Loucy (cell line): ENCODE measurements around the gene EPB41L2.

ENCODE experiments used
- H2AFZ ChIP-seq: fragments of 200-600 bp; sonication (generic); 2 replicates; pipeline ENCODE4 v1.6.0; 2016; ENCODE audit warnings: antibody characterized with exemption, mild to moderate bottlenecking, low read length, moderate library complexity
- H3F3A ChIP-seq: fragments of 200-600 bp; 2 replicates; pipeline ENCODE4 v1.6.0; 2016; ENCODE audit warnings: antibody characterized with exemption, low read depth, mild to moderate bottlenecking
- H3K27me3 ChIP-seq: fragments of 200-600 bp; sonication (generic); 2 replicates; pipeline ENCODE4 v1.6.1; 2014; ENCODE audit warnings: low read length, mild to moderate bottlenecking; ENCODE audit not compliant: insufficient read depth, poor library complexity, severe bottlenecking
- H3K36me3 ChIP-seq: fragments of 200-600 bp; sonication (generic); 2 replicates; pipeline ENCODE4 v1.6.1; 2016; ENCODE audit warnings: low read length; ENCODE audit not compliant: insufficient read depth
- H3K4me1 ChIP-seq: fragments of 200-600 bp; sonication (generic); 2 replicates; pipeline ENCODE4 v1.5.1; 2014; ENCODE audit warnings: low read length, mild to moderate bottlenecking; ENCODE audit not compliant: insufficient read depth, poor library complexity, severe bottlenecking
- H3K4me2 ChIP-seq: fragments of 200-600 bp; sonication (generic); 2 replicates; pipeline ENCODE4 v1.6.0; 2014; ENCODE audit warnings: antibody characterized with exemption, low read length, low read depth, mild to moderate bottlenecking; ENCODE audit not compliant: poor library complexity, severe bottlenecking
- H3K4me3 ChIP-seq: fragments of 200-600 bp; sonication (generic); 2 replicates; pipeline ENCODE4 v1.5.1; 2014; ENCODE audit warnings: low read length, mild to moderate bottlenecking, mixed read lengths; ENCODE audit not compliant: poor library complexity, severe bottlenecking
- H3K79me2 ChIP-seq: fragments of 200-600 bp; sonication (generic); 2 replicates; pipeline ENCODE4 v1.6.1; 2014; ENCODE audit warnings: low read length; ENCODE audit not compliant: insufficient read depth
- H3K9ac ChIP-seq: fragments of 200-600 bp; sonication (generic); 2 replicates; pipeline ENCODE4 v1.6.0; 2014; ENCODE audit warnings: mild to moderate bottlenecking, low read depth, low read length, moderate library complexity; ENCODE audit not compliant: poor library complexity, severe bottlenecking
- H3K9me2 ChIP-seq: fragments of 200-600 bp; sonication (generic); replicated peaks from 2 replicates; pipeline ENCODE4 v1.6.1; 2016; ENCODE audit warnings: low read depth, low read length, mixed read lengths
- H3K9me3 ChIP-seq: fragments of 200-600 bp; sonication (generic); 2 replicates; pipeline ENCODE4 v1.6.1; 2014; ENCODE audit warnings: mild to moderate bottlenecking, antibody characterized with exemption, low read length, low read depth; ENCODE audit not compliant: insufficient read depth
- H4K20me1 ChIP-seq: fragments of 200-600 bp; sonication (generic); 2 replicates; pipeline ENCODE4 v1.6.0; 2014; ENCODE audit warnings: antibody characterized with exemption, low read length, mild to moderate bottlenecking; ENCODE audit not compliant: insufficient read depth, poor library complexity, severe bottlenecking
- CTCF ChIP-seq: fragments of 200-600 bp; sonication (generic); conservative IDR thresholded peaks from 2 replicates; pipeline ENCODE4 v1.5.1; 2014; ENCODE audit warnings: mild to moderate bottlenecking, antibody characterized with exemption, low read length
- EZH2phosphoT487 ChIP-seq: fragments of 200-600 bp; IDR thresholded peaks from 2 replicates; pipeline ENCODE4 v1.6.1; 2018; ENCODE audit warnings: antibody characterized with exemption, mild to moderate bottlenecking, moderate library complexity, borderline replicate concordance

The EPB41L2 gene

DNA sequence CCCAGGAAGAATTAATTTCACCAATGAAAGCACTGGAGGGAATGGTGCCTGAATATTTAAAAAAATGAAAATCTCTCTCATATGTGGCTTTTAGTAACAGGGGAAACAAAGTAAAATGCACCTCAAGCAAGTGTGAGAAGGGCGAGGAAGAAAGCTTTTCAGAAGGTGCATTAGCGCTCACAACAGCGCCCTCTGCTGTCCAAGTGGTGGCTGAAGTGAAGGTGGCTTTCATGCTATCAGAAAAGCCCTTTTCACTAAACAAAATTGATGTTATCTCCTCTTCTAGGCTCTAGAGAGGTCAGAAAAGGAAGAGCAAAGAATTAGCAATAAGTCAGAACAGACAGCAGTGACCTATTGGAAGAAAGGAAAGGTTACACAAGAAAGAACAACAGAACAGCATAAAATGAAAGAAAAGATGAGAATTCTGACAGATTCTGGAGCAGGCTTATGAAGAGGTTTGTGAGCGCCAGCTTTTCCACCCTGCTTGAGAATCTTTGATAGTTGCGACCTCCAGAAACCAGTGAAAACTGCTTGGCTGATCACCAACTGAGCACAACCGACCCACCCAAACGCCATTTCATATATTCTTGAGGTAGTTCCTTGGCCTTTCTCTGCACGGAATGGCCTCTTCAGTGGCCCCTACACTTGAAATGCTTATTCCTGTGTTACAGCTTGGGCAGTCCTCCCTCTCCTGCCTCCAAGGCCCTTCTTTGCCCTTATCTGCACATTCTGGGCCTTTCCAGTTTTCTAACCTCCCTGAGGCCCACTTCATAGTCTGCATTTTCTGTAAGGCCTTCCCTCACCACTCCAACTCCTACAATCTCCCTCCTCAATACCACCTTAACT, 190.6 kb downstream of the EPB41L2 start:
- no peak overlapping the region for H3K4me2 ChIP-seq
- no peak overlapping the region for H3K9ac ChIP-seq
- H3K9me3 ChIP-seq, result no peaks in the 10 kb centered on the region
- no peak overlapping the region for H2AFZ ChIP-seq
- H3K27me3 ChIP-seq, result no peaks in the 10 kb centered on the region
- no peaks in the 10 kb centered on the region for H4K20me1 ChIP-seq
- TF ChIP-seq EZH2phosphoT487 (no peak), CTCF (peak; percentile 99)
- H3K4me3 ChIP-seq, result no peak overlapping the region
- H3K36me3 ChIP-seq, result peaks cover 14% of the 10 kb centered on the region; the same call in 1 of the 2 replicates
- H3K4me1 ChIP-seq, result no peaks in the 10 kb centered on the region
- H3K9me2 ChIP-seq, result no peaks in the 10 kb centered on the region
- H3K79me2 ChIP-seq, result no peaks in the 10 kb centered on the region
- no peaks in the 10 kb centered on the region for H3F3A ChIP-seq

DNA sequence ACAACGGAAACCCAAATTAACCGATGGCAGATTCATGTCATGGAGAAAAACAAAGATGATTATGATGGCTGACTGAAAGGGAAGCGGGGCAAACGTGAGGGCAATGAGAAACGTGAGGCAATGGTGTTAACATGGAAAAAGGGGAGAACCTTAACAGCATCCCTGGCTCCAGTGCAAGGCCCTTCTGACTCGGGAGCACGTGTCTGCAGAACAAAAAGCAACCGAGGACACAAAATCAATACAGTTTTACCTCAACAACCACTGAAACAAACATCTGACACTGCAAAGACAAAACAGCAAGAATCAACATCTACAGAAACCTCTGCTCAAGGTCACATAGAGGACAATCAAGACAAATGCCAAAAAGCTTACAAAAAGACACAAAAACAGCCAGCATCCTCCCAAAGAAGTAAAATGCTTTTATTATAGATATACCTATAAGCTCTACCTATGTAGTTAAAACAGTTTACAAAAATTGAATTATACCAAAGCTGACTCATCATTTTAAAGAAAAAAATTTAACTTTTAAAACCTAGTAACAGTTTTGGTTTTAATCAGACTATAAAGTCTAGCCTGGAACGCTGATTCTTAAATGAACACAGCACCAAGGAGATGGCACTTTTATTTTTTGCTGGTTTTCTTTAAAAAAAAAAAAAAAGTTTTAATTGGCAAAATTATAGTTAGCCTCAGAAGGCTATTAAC, 192.7 kb downstream of the EPB41L2 start:
- H3K4me2 ChIP-seq, result no peak overlapping the region
- no peaks in the 10 kb centered on the region for H3K9me2 ChIP-seq
- H3K79me2 ChIP-seq, result no peaks in the 10 kb centered on the region
- H3K9ac ChIP-seq, result no peak overlapping the region
- H4K20me1 ChIP-seq, result no peaks in the 10 kb centered on the region
- TF ChIP-seq CTCF (no peak), EZH2phosphoT487 (no peak)
- no peak overlapping the region for H2AFZ ChIP-seq
- H3F3A ChIP-seq, result no peaks in the 10 kb centered on the region
- H3K9me3 ChIP-seq, result no peaks in the 10 kb centered on the region
- no peaks in the 10 kb centered on the region for H3K27me3 ChIP-seq
- H3K4me3 ChIP-seq, result no peak overlapping the region
- no peaks in the 10 kb centered on the region for H3K4me1 ChIP-seq
- peaks cover 22% of the 10 kb centered on the region; the same call in 1 of the 2 replicates for H3K36me3 ChIP-seq

GRCh38 chr6:130869681-130870080, 193.4 kb downstream of the EPB41L2 start:
- no peaks in the 10 kb centered on the region for H4K20me1 ChIP-seq
- H3K36me3 ChIP-seq, result peaks cover 27% of the 10 kb centered on the region; the same call in 1 of the 2 replicates
- no peak overlapping the region for H3K4me2 ChIP-seq
- no peaks in the 10 kb centered on the region for H3F3A ChIP-seq
- H3K9me2 ChIP-seq, result no peaks in the 10 kb centered on the region
- TF ChIP-seq CTCF (no peak), EZH2phosphoT487 (no peak)
- no peak overlapping the region for H3K9ac ChIP-seq
- no peak overlapping the region for H2AFZ ChIP-seq
- H3K4me1 ChIP-seq, result no peaks in the 10 kb centered on the region
- no peaks in the 10 kb centered on the region for H3K79me2 ChIP-seq
- H3K9me3 ChIP-seq, result no peaks in the 10 kb centered on the region
- no peak overlapping the region for H3K4me3 ChIP-seq
- no peaks in the 10 kb centered on the region for H3K27me3 ChIP-seq
